PC-9 (cell line): ENCODE data around the gene CYB5RL. TPM values are rescaled to one million over a fixed set of nuclear protein-coding genes. Genes with fewer than 3 reads are reported as not detected.

ENCODE experiments used
- BruUV-seq: library from RNA; stranded (reverse); fragments of 400-500 nt; replicated peaks from 2 replicates; lab custom pipeline; 2021; lab: Mats Ljungman, UMichigan
- CTCF ChIA-PET: fragments of 300-600 bp; sonication (Branson Sonifier 250); formaldehyde crosslinking; loops from one replicate; lab custom pipeline; 2022; ENCODE audit warnings: antibody characterized with exemption; lab: Charles Lee
- POLR2A ChIA-PET: fragments of 300-600 bp; sonication (Branson Sonifier 250); formaldehyde crosslinking; loops from one replicate; lab custom pipeline; 2022; ENCODE audit warnings: antibody characterized with exemption; ENCODE audit not compliant: unreplicated experiment; lab: Charles Lee
- DNase-seq, 2 experiments: peaks; one replicate each; pipeline versions ENCODE4 v3.0.0 to v3.0.0-alpha.2; 2015 to 2022; ENCODE audit warnings: mixed read lengths in 1 of 2
- H2AFZ ChIP-seq: fragments of 200-600 bp; sonication (generic); 2 replicates; pipeline ENCODE4 v1.8.1; 2017; ENCODE audit warnings: antibody characterized with exemption
- H3F3A ChIP-seq: fragments of 200-600 bp; sonication (generic); 2 replicates; pipeline ENCODE4 v1.8.1; 2017; ENCODE audit warnings: antibody characterized with exemption, mild to moderate bottlenecking, low read depth; ENCODE audit not compliant: insufficient read depth
- H3K27ac ChIP-seq: fragments of 200-600 bp; sonication (generic); 2 replicates; pipeline ENCODE4 v1.6.1; 2016; ENCODE audit warnings: mixed run types
- H3K27me3 ChIP-seq: fragments of 200-600 bp; sonication (generic); 2 replicates; pipeline ENCODE4 v1.6.1; 2016; ENCODE audit warnings: low read depth, mixed run types; ENCODE audit not compliant: insufficient read depth
- H3K36me3 ChIP-seq: fragments of 200-600 bp; sonication (generic); 2 replicates; pipeline ENCODE4 v1.6.1; 2016; ENCODE audit warnings: low read depth, mixed run types
- H3K4me1 ChIP-seq: fragments of 200-600 bp; sonication (generic); replicated peaks from 2 replicates; pipeline ENCODE4 v1.6.1; 2016; ENCODE audit warnings: mixed run types; ENCODE audit not compliant: insufficient read depth
- H3K4me2 ChIP-seq: fragments of 200-600 bp; sonication (generic); 2 replicates; pipeline ENCODE4 v1.6.1; 2017; ENCODE audit warnings: mixed run types
- H3K4me3 ChIP-seq: fragments of 200-600 bp; sonication (generic); 2 replicates; pipeline ENCODE4 v1.6.1; 2016; ENCODE audit warnings: mixed run types
- H3K79me2 ChIP-seq: fragments of 200-600 bp; sonication (generic); 2 replicates; pipeline ENCODE4 v1.6.1; 2017; ENCODE audit warnings: low read depth, mixed run types
- H3K9me2 ChIP-seq: fragments of 200-600 bp; sonication (generic); 2 replicates; pipeline ENCODE4 v1.8.1; 2017; ENCODE audit warnings: mild to moderate bottlenecking; ENCODE audit not compliant: insufficient read depth
- H3K9me3 ChIP-seq: fragments of 200-600 bp; sonication (generic); 2 replicates; pipeline ENCODE4 v1.8.1; 2016; ENCODE audit warnings: low read depth; ENCODE audit not compliant: insufficient read depth
- H4K20me1 ChIP-seq: fragments of 200-600 bp; sonication (generic); 2 replicates; pipeline ENCODE4 v1.8.1; 2017; ENCODE audit not compliant: insufficient read depth
- CTCF ChIP-seq: fragments of 200-600 bp; sonication (generic); conservative IDR thresholded peaks from 2 replicates; pipeline ENCODE4 v1.6.1; 2017; ENCODE audit warnings: mixed run types, antibody characterized with exemption, mild to moderate bottlenecking, moderate library complexity
- EZH2 ChIP-seq: fragments of 200-600 bp; sonication (generic); IDR thresholded peaks from 2 replicates; pipeline ENCODE4 v1.8.0; 2017; ENCODE audit warnings: antibody characterized with exemption, low read depth
- intact Hi-C: fragments of 100-400 bp; cut with micrococcal nuclease; formaldehyde crosslinking; loops from one replicate; pipeline ENCODE4 v1.10.0; 2022; ENCODE audit not compliant: unreplicated experiment
- total RNA-seq: library from RNA; stranded (reverse); gene quantifications from 2 replicates; pipeline ENCODE4 v1.2.3, GENCODE V29; 2021

The CYB5RL gene
- total RNA-seq, 1 experiment from 2014 or later: 6.7 TPM

- Histone ChIP-seq H3K4me3 (no peak overlapping the region), H3K9me2 (no peaks in the 10 kb centered on the region), H3K27me3 (no peaks in the 10 kb centered on the region), H3K79me2 (no peaks in the 10 kb centered on the region), H3K27ac (no peak overlapping the region), H2AFZ (no peak overlapping the region), H3F3A (peaks cover 5% of the 10 kb centered on the region; the same call in 1 of the 2 replicates), H3K9me3 (no peaks in the 10 kb centered on the region), H4K20me1 (no peaks in the 10 kb centered on the region), H3K4me2 (no peak overlapping the region), H3K4me1 (peaks cover 18% of the 10 kb centered on the region), H3K36me3 (no peaks in the 10 kb centered on the region)
- no peak for DNase-seq
- ChIA-PET CTCF (no interaction called here), POLR2A (no interaction called here)
- no peak for TF ChIP-seq CTCF
- TF ChIP-seq EZH2: no peak
- no TSS peak for BruUV-seq
- intact Hi-C loops: no loop called here
Observed at GRCh38 chr1:54247863-54248515, 48.2 kb upstream of the CYB5RL start.

GRCh38 chr1:54246116-54246721 is 46.4 kb upstream of the CYB5RL start:
- no peaks in the 10 kb centered on the region for H3K36me3 ChIP-seq
- ChIA-PET CTCF (no interaction called here), POLR2A (interaction anchor here (0.6 kb wide), 1 partner anchor 162 kb away, joined by 10 read pairs; no protein-coding TSS in a partner anchor)
- no TSS peak for BruUV-seq
- no peaks in the 10 kb centered on the region for H3K79me2 ChIP-seq
- peaks cover 14% of the 10 kb centered on the region for H3K4me1 ChIP-seq
- intact Hi-C loops: no loop called here
- no peak overlapping the region for H3K4me2 ChIP-seq
- H3K27ac ChIP-seq: no peak overlapping the region
- peaks cover 3% of the 10 kb centered on the region; the same call in 1 of the 2 replicates for H3F3A ChIP-seq
- no peak overlapping the region for H3K4me3 ChIP-seq
- DNase-seq: no peak
- no peaks in the 10 kb centered on the region for H4K20me1 ChIP-seq
- no peaks in the 10 kb centered on the region for H3K9me3 ChIP-seq
- H3K9me2 ChIP-seq: no peaks in the 10 kb centered on the region
- H2AFZ ChIP-seq: no peak overlapping the region
- TF ChIP-seq EZH2 (no peak), CTCF (no peak)
- H3K27me3 ChIP-seq: no peaks in the 10 kb centered on the region

DNA sequence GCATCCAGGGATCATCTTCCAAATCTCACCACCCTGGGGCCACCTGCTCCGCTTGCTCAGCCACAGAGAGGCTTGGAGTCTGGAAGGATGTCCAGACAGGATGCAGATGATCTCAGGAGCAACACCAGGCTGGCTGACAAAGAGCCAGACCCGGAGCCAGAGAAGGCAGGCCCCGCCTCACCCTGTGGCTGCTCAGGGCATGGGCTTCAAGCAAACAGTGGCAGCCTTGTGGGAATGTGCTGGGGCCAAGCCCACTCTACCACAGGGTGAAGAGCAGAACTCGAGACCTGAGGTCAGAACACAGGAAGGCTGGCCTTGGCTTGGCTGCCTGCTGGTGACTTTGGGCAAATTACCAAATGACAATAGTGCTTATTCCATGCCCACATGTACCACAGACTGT is 45.7 kb upstream of the CYB5RL start:
- Histone ChIP-seq H3K27ac (no peak overlapping the region), H3K36me3 (no peaks in the 10 kb centered on the region), H3K4me2 (no peak overlapping the region), H3K79me2 (no peaks in the 10 kb centered on the region), H3K9me2 (no peaks in the 10 kb centered on the region), H3K4me1 (peaks cover 13% of the 10 kb centered on the region), H3K27me3 (no peaks in the 10 kb centered on the region), H3F3A (peaks cover 1% of the 10 kb centered on the region; the same call in 1 of the 2 replicates), H2AFZ (no peak overlapping the region), H3K9me3 (no peaks in the 10 kb centered on the region), H3K4me3 (no peak overlapping the region), H4K20me1 (no peaks in the 10 kb centered on the region)
- CTCF ChIA-PET: no interaction called here
- no peak for DNase-seq
- intact Hi-C loops: no loop called here
- TF ChIP-seq EZH2 (no peak), CTCF (no peak)
- no TSS peak for BruUV-seq
- POLR2A ChIA-PET: no interaction called here
